PFSK-1 (cell line): ENCODE results near the gene PBX4.

ENCODE experiments used
- FOXP2 ChIP-seq: optimal IDR thresholded peaks from 2 replicates; pipeline ENCODE3; 2011; ENCODE audit warnings: borderline replicate concordance, control low read depth, inconsistent platforms; ENCODE audit not compliant: insufficient read depth; ENCODE audit errors: extremely low read length, extremely low read depth
- POLR2AphosphoS5 ChIP-seq: IDR thresholded peaks from 2 replicates; pipeline ENCODE4 v1.6.1; 2012; ENCODE audit warnings: low read depth, mild to moderate bottlenecking, control low read depth, low read length, moderate library complexity
- REST ChIP-seq, 2 experiments: IDR thresholded peaks; 2 replicates each; pipeline versions ENCODE4 v1.6.1 to v1.8.0; 2011 to 2012; ENCODE audit warnings: low read depth in 2 of 2, low read length in 2 of 2, control low read depth in 1 of 2, inconsistent platforms in 1 of 2, mild to moderate bottlenecking in 1 of 2, moderate library complexity in 1 of 2; ENCODE audit not compliant: insufficient read depth in 1 of 2
- SIN3A ChIP-seq: IDR thresholded peaks from 2 replicates; pipeline ENCODE4 v1.6.1; 2012; ENCODE audit warnings: mild to moderate bottlenecking, low read length, moderate library complexity, borderline replicate concordance; ENCODE audit not compliant: insufficient read depth
- TAF1 ChIP-seq: IDR thresholded peaks from 2 replicates; pipeline ENCODE4 v1.6.1; 2012; ENCODE audit warnings: low read length, control low read depth, borderline replicate concordance; ENCODE audit not compliant: insufficient read depth

The PBX4 gene

DNA sequence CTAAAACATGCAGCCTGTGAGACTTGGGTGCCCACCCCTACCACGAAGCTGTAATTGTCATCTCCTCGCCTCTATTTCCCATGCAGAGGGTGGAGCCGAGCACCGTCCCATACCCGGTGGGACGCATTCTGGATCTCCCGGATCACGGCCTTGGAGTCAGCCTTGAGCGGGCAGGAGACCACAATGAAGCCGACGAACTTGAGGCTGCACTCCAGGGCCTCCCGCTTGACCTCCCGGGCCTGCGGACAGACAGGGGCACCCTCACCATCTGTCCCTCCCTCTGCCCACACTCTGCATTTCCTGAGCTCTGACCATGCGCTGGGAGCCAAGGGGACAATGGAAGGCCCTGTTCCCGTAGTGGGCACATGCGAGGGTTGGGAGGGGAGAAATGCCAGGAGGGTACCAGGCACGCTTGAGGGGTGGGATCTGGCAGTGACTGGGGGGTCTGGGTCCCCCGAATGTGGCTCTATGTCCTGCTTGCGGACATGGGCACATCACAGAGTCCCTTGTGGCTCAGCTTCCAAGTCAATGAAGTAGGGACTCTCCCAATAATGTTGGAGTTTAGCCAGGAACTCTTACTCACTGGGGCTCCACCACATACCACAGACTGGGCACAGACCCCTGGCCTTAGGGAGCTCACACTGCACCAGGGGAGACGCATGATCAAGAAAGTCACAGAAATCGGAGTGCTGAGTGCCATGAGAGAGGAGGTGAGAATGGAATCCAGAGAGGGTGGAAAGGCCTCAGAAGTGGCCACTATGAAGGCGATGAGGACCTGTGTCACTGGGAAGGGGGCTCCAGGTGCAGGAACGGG, 34.2 kb upstream of the PBX4 start:
- TF ChIP-seq REST (IDR thresholded peaks at IDR 0.05; ENCODE audit: insufficient read depth in 1 of 2, low read depth in 2 of 2, low read length in 2 of 2) (no peak), FOXP2 (no peak), TAF1 (no peak), POLR2AphosphoS5 (no peak), SIN3A (no peak)

GRCh38 chr19:19651076-19651475, 32.6 kb upstream of the PBX4 start:
- TF ChIP-seq FOXP2 (no peak), REST (IDR thresholded peaks at IDR 0.05; ENCODE audit: insufficient read depth in 1 of 2, low read depth in 2 of 2, low read length in 2 of 2) (no peak), POLR2AphosphoS5 (no peak), TAF1 (no peak), SIN3A (no peak)

GRCh38 chr19:19650331-19650730, 31.8 kb upstream of the PBX4 start:
- TF ChIP-seq POLR2AphosphoS5 (no peak), FOXP2 (no peak)

DNA sequence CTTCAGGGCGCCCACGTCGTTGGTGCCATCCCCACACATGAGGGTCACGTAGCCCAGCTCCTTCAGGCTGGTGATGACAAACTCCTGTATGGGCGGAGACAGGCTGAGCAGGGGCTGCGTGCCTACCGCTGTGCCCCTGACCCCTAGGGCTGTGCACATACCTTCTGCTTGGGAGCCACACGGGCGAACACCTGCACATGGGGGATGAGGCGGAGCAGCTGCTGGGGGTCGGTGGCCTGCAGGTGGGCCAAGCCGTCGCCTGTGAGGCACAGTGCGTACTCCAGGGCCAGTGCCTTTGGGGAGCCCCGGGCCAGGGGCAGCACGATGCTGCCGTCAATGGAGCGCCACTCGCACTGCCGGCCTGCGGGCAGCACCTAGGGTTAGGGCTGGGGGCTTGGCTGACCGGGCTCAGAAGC, 31.1 kb upstream of the PBX4 start:
- TF ChIP-seq POLR2AphosphoS5 (no peak), TAF1 (no peak), SIN3A (no peak), FOXP2 (no peak)

- TF ChIP-seq REST (IDR thresholded peaks at IDR 0.05; ENCODE audit: insufficient read depth in 1 of 2, low read depth in 2 of 2, low read length in 2 of 2): no peak
Measured at GRCh38 chr19:19649155-19649554, 30.7 kb upstream of the PBX4 start.

- no peak for TF ChIP-seq REST (IDR thresholded peaks at IDR 0.05; ENCODE audit: insufficient read depth in 1 of 2, low read depth in 2 of 2, low read length in 2 of 2)
- no peak for TF ChIP-seq FOXP2
- no peak for TF ChIP-seq TAF1
- TF ChIP-seq POLR2AphosphoS5: no peak
- TF ChIP-seq SIN3A: no peak
Measured at GRCh38 chr19:19647037-19647835, 28.7 kb upstream of the PBX4 start.
